Endothelial cell of umbilical vein (primary cell): ENCODE data around the gene LOXHD1.

Source experiments
- CTCF ChIP-seq, 2 donors: IDR thresholded peaks; 1 replicate in 1 of 2; 2 replicates in 1 of 2; pipeline ENCODE4 v1.5.1; 2011; ENCODE audit warnings: low read length in 2 of 2, mild to moderate bottlenecking in 2 of 2, moderate library complexity in 2 of 2, control low read depth in 1 of 2, inconsistent platforms in 1 of 2, low read depth in 1 of 2; ENCODE audit not compliant: insufficient read depth in 1 of 2; ENCODE audit errors: extremely low read depth in 1 of 2
- EZH2 ChIP-seq: IDR thresholded peaks from 2 replicates; pipeline ENCODE4 v1.6.1; 2012; ENCODE audit warnings: borderline replicate concordance, low read depth, mild to moderate bottlenecking, moderate library complexity, low read length, inconsistent platforms; ENCODE audit not compliant: severe bottlenecking
- FOS ChIP-seq: IDR thresholded peaks from 2 replicates; pipeline ENCODE4 v1.6.1; 2011; ENCODE audit warnings: mild to moderate bottlenecking, low read length, moderate library complexity, borderline replicate concordance; ENCODE audit not compliant: insufficient read depth
- GATA2 ChIP-seq: IDR thresholded peaks from 2 replicates; pipeline ENCODE4 v1.7.0; 2011; ENCODE audit warnings: low read depth, mild to moderate bottlenecking, moderate library complexity, mixed read lengths, low read length; ENCODE audit not compliant: insufficient read length, insufficient read depth
- MYC ChIP-seq: IDR thresholded peaks from one replicate; pipeline ENCODE4 v1.6.1; 2011; ENCODE audit warnings: mild to moderate bottlenecking, low read depth, low read length
- POLR2A ChIP-seq: IDR thresholded peaks from 2 replicates; pipeline ENCODE4 v1.6.1; 2012; ENCODE audit warnings: low read depth, mild to moderate bottlenecking, control low read depth, low read length
- POLR2AphosphoS5 ChIP-seq: IDR thresholded peaks from 2 replicates; pipeline ENCODE4 v1.6.1; 2012; ENCODE audit warnings: low read depth, mild to moderate bottlenecking, control low read depth, low read length, moderate library complexity; ENCODE audit not compliant: insufficient read depth

- TF ChIP-seq CTCF (IDR thresholded peaks at IDR 0.05; ENCODE audit: extremely low read depth in 1 of 2, insufficient read depth in 1 of 2, low read depth in 1 of 2, low read length in 2 of 2) (no peak), POLR2A (no peak), POLR2AphosphoS5 (no peak), FOS (no peak), EZH2 (no peak), GATA2 (no peak), MYC (no peak)
Observed at GRCh38 chr18:46693996-46694395, 37.0 kb upstream of the LOXHD1 start.
